ENCODE results near the gene EXD3. TPM values are rescaled to one million over a fixed set of nuclear protein-coding genes. Genes with fewer than 3 reads are reported as not detected.

EXD3 gene
- polyA plus RNA-seq, 1 of the 3 experiments (the other 2 are of a cell fraction), result 11.5 TPM

- ChIA-PET POLR2A (interaction anchor here (0.6 to 1.3 kb wide), 4 partner anchors 9 to 28 kb away, joined by 3 to 4 read pairs (median 4); no protein-coding TSS in a partner anchor), CTCF (interaction anchor here (0.9 to 1.5 kb wide), 4 partner anchors 14 to 37 kb away, joined by 3 to 5 read pairs (median 3); partner anchors contain the start of genes EXD3 and NOXA1)
- peak; percentile 36 for DNase-seq
- Histone ChIP-seq H2AFZ (ENCODE audit: low read depth) (peak overlapping the region; percentile 99), H3K79me2 (ENCODE audit: insufficient read depth) (peaks cover 10% of the 10 kb centered on the region; the same call in 1 of the 2 replicates), H3K4me3 (ENCODE audit: low read depth in 2 of 2, low read length in 1 of 2) (peak overlapping the region in 1 of 2 experiments; percentile 82; a peak in 2 of 4 replicates), H3K9ac (peak overlapping the region; percentile 45), H3K9me2 (no peaks in the 10 kb centered on the region), H3K4me1 (ENCODE audit: control insufficient read depth in 1 of 2, insufficient read depth in 2 of 2, low read depth in 1 of 2, low read length in 1 of 2) (peaks cover 18 to 42% of the 10 kb centered on the region in 2 experiments; a peak in 3 of 4 replicates), H3K27ac (ENCODE audit: low read depth in 2 of 2, low read length in 1 of 2) (peak overlapping the region in 1 of 2 experiments; percentile 76; a peak in 1 of 4 replicates), H3K9me3 (no peaks in the 10 kb centered on the region), H3K27me3 (ENCODE audit: insufficient read depth) (no peaks in the 10 kb centered on the region), H3K36me3 (replicated peaks in 1 of 2; ENCODE audit: control insufficient read depth in 1 of 2, insufficient read depth in 2 of 2, low read length in 1 of 2) (peaks cover 0 to 20% of the 10 kb centered on the region in 2 experiments), H3K4me2 (peak overlapping the region; percentile 65; the same call in 1 of the 2 replicates), H3F3A (replicated peaks; ENCODE audit: insufficient read depth) (no peaks in the 10 kb centered on the region), H4K20me1 (ENCODE audit: insufficient read depth) (peaks cover 16% of the 10 kb centered on the region)
- WGBS (ENCODE audit: low lambda C conversion rate), result 25% methylated on average over 4 of the region's 15 CpGs
- no peak for TF ChIP-seq CHD2 (IDR thresholded peaks at IDR 0.05; ENCODE audit: low read length, partially characterized antibody)
- TF ChIP-seq RXRA (IDR thresholded peaks at IDR 0.05; ENCODE audit: borderline replicate concordance, low read depth), result no peak
Observed at GRCh38 chr9:137459601-137460362, 36.8 kb upstream of the EXD3 start.

- ChIA-PET POLR2A (interaction anchor here (0.6 to 1.3 kb wide), 4 partner anchors 9 to 29 kb away, joined by 3 to 4 read pairs (median 4); no protein-coding TSS in a partner anchor), CTCF (interaction anchor here (1.2 kb wide), 1 partner anchor 36 kb away, joined by 3 read pairs; the partner anchor contains the start of genes EXD3 and NOXA1)
- Histone ChIP-seq H3K27me3 (ENCODE audit: insufficient read depth) (no peaks in the 10 kb centered on the region), H2AFZ (ENCODE audit: low read depth) (peak within 1 kb of the TSS; percentile 99), H3K27ac (ENCODE audit: low read depth in 2 of 2, low read length in 1 of 2) (peak within 1 kb of the TSS in 1 of 2 experiments; percentile 79; a peak in 1 of 4 replicates), H3K79me2 (ENCODE audit: insufficient read depth) (peaks cover 10% of the 10 kb centered on the region; the same call in 1 of the 2 replicates), H3K4me3 (ENCODE audit: low read depth in 2 of 2, low read length in 1 of 2) (peak within 1 kb of the TSS; percentile 74 to 82), H4K20me1 (ENCODE audit: insufficient read depth) (peaks cover 16% of the 10 kb centered on the region), H3K9ac (peak within 1 kb of the TSS; percentile 81), H3F3A (replicated peaks; ENCODE audit: insufficient read depth) (no peaks in the 10 kb centered on the region), H3K4me2 (peak within 1 kb of the TSS; percentile 98), H3K9me3 (no peaks in the 10 kb centered on the region), H3K36me3 (replicated peaks in 1 of 2; ENCODE audit: control insufficient read depth in 1 of 2, insufficient read depth in 2 of 2, low read length in 1 of 2) (peaks cover 0 to 20% of the 10 kb centered on the region in 2 experiments), H3K4me1 (ENCODE audit: control insufficient read depth in 1 of 2, insufficient read depth in 2 of 2, low read depth in 1 of 2, low read length in 1 of 2) (peaks cover 18 to 48% of the 10 kb centered on the region in 2 experiments), H3K9me2 (no peaks in the 10 kb centered on the region)
- TF ChIP-seq USF2 (IDR thresholded peaks at IDR 0.05; ENCODE audit: borderline replicate concordance, low read depth, low read length) (0 out of 2 replicates have a peak, but pooled peaks have one; percentile 26), POLR2AphosphoS5 (IDR thresholded peaks at IDR 0.05; ENCODE audit: low read depth, low read length) (0 out of 2 replicates have a peak, but pooled peaks have one; percentile 24), RFX5 (IDR thresholded peaks at IDR 0.05; ENCODE audit: low read length) (0 out of 2 replicates have a peak, but pooled peaks have one; percentile 50), MXI1 (IDR thresholded peaks at IDR 0.05; ENCODE audit: low read depth, low read length) (peak; percentile 57), FOXJ3 (CRISPR knock-in tag; IDR thresholded peaks at IDR 0.05) (no peak), PBX3 (IDR thresholded peaks at IDR 0.05) (no peak), MAX (IDR thresholded peaks at IDR 0.05; ENCODE audit: low read depth) (0 out of 2 replicates have a peak, but pooled peaks have one; percentile 32), GABPA (IDR thresholded peaks at IDR 0.05; ENCODE audit: low read depth) (no peak)
- WGBS (ENCODE audit: low lambda C conversion rate), result no CpG with 5 or more reads among the region's 62 CpGs
- peak; percentile 100 for DNase-seq
Observed at GRCh38 chr9:137459152-137459600, 36.2 kb upstream of the EXD3 start, which contains the start of gene NSMF. NSMF (minus strand) TSS chr9:137459334; CDS start chr9:137459102, 232 bp downstream.

Measured in SK-N-SH (cell line).